GM18507 (cell line): ENCODE measurements around the gene IRGC.
A peak's percentile ranks its signal among the peaks of the same experiment; 100 is the strongest.
"Not testable (repeated sequence)": the region's sequence is repeated elsewhere in the genome, so short reads cannot be mapped to it uniquely, and the experiment has no call there.

ENCODE experiments used
- DNase-seq: peaks from one replicate; pipeline ENCODE4 v3.0.0; 2011; ENCODE audit warnings: low read depth; ENCODE audit not compliant: insufficient read length; ENCODE audit errors: extremely low spot score
- FAIRE-seq: peaks from 2 replicates; lab custom pipeline; 2011; peaks lifted over from hg19 to GRCh38; lab: Jason Lieb, UNC

IRGC gene

GRCh38 chr19:43715776-43716175, at the start of gene IRGC:
Gene IRGC, plus strand, starts transcription at chr19:43716076. Its CDS starts 2,483 bp downstream, at chr19:43718559.
- DNase-seq (no peak), FAIRE-seq (no peak)

GRCh38 chr19:43667126-43667875, 48.6 kb upstream of the IRGC start:
- DNase-seq = no peak
- FAIRE-seq = no peak

GRCh38 chr19:43667876-43668405, 47.9 kb upstream of the IRGC start:
- FAIRE-seq (no peak), DNase-seq (no peak)

- peak; percentile 99 for FAIRE-seq
- peak; percentile 83 for DNase-seq
These were observed 47.3 kb upstream of the IRGC start for GRCh38 chr19:43668406-43669109.

- no peak for FAIRE-seq
These were observed 43.7 kb upstream of the IRGC start for GRCh38 chr19:43672061-43672679.

GRCh38 chr19:43673637-43674036, 42.2 kb upstream of the IRGC start:
- FAIRE-seq (no peak), DNase-seq (no peak)

More at GRCh38 chr19:43672061-43672679, 43.7 kb upstream of the IRGC start:
- no peak for DNase-seq

GRCh38 chr19:43674183-43674582, 41.7 kb upstream of the IRGC start:
- DNase-seq (no peak), FAIRE-seq (no peak)

- DNase-seq (no peak), FAIRE-seq (no peak)
These were observed 41.3 kb upstream of the IRGC start for GRCh38 chr19:43674596-43674995.

- DNase-seq (no peak), FAIRE-seq (peak; percentile 69)
These were observed 40.5 kb upstream of the IRGC start for GRCh38 chr19:43675269-43675879.

- DNase-seq = no peak
These were observed 40.0 kb upstream of the IRGC start for GRCh38 chr19:43675906-43676305.

GRCh38 chr19:43678512-43679261, 37.2 kb upstream of the IRGC start:
- DNase-seq (no peak), FAIRE-seq (no peak)

More at GRCh38 chr19:43675906-43676305, 40.0 kb upstream of the IRGC start:
- no peak for FAIRE-seq

- DNase-seq (no peak), FAIRE-seq (no peak)
These were observed 34.1 kb upstream of the IRGC start for GRCh38 chr19:43681821-43682220.

GRCh38 chr19:43682269-43682668, 33.6 kb upstream of the IRGC start:
- not testable (repeated sequence) for DNase-seq, FAIRE-seq

- FAIRE-seq (no peak), DNase-seq (no peak)
These were observed 32.8 kb upstream of the IRGC start for GRCh38 chr19:43682824-43683661.

GRCh38 chr19:43683905-43684304, 32.0 kb upstream of the IRGC start:
- FAIRE-seq (no peak), DNase-seq (no peak)

GRCh38 chr19:43684326-43684725, 31.6 kb upstream of the IRGC start:
- FAIRE-seq = no peak
- DNase-seq = no peak

GRCh38 chr19:43687660-43687997, 28.2 kb upstream of the IRGC start:
- FAIRE-seq = no peak
- DNase-seq = no peak

GRCh38 chr19:43688059-43688701, 27.7 kb upstream of the IRGC start:
- FAIRE-seq (no peak), DNase-seq (no peak)
